NB4 (cell line): Measurements from ENCODE around the gene GALNT18.

Source experiments
- DNase-seq: peaks from one replicate; pipeline ENCODE4 v3.0.0; 2010; ENCODE audit warnings: low read depth
- H3K4me3 ChIP-seq: one replicate; pipeline ENCODE4 v1.5.1; 2011; ENCODE audit warnings: mild to moderate bottlenecking, low read depth, low read length, moderate library complexity
- MYC ChIP-seq: IDR thresholded peaks from 2 replicates; pipeline ENCODE4 v1.6.1; 2011; ENCODE audit warnings: low read depth, low read length
- POLR2A ChIP-seq: IDR thresholded peaks from 2 replicates; pipeline ENCODE4 v1.6.1; 2011; ENCODE audit warnings: mild to moderate bottlenecking; ENCODE audit not compliant: insufficient read length; ENCODE audit errors: extremely low read depth
- TF ChIP-seq, protein P1 (sequence below): IDR thresholded peaks from 2 replicates; pipeline ENCODE4 v1.6.1; 2011; ENCODE audit warnings: low read depth, low read length
- TF ChIP-seq, protein P2 (sequence below): IDR thresholded peaks from one replicate; pipeline ENCODE4 v1.5.1; 2012; ENCODE audit warnings: low read depth, low read length

The GALNT18 gene

DNA sequence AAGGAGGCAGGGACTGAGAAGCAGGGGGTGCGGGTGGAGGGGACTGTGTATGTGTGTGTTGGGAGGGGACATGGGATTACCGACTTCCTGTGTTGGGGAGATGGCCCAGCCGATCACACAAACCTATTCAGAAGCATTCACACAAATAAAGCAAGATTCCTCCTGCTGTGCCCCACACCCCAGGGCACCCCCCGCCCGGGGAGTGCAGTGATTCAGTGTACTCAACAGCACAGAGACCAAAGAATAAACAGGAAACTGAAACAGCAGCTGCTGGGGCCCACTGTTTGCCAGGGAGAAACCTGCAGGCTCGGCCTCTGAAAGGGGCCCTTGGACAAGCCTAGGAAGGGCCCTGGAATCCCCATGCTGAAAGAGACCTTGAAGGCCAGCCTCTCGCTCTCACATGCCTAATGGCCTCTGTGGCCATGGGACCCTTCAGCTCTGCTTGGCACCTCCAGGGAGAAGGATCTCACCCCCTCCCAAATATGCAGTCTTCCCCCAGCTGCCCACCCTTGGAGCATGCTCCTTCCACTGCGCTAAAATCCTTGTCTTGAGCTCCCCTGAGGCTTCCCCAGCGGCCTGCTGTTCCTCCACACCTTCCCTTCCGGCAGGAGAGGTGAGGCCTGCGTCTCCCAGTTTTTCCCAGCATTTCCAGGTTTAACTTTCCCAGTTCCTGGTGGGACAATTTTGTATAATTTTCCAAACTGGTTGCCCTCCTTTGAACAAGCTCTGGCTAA is 341.7 kb downstream of the GALNT18 start:
- no peak for TF ChIP-seq POLR2A
- TF ChIP-seq, protein P1, sequence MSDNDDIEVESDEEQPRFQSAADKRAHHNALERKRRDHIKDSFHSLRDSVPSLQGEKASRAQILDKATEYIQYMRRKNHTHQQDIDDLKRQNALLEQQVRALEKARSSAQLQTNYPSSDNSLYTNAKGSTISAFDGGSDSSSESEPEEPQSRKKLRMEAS, result no peak
- TF ChIP-seq, protein P2, sequence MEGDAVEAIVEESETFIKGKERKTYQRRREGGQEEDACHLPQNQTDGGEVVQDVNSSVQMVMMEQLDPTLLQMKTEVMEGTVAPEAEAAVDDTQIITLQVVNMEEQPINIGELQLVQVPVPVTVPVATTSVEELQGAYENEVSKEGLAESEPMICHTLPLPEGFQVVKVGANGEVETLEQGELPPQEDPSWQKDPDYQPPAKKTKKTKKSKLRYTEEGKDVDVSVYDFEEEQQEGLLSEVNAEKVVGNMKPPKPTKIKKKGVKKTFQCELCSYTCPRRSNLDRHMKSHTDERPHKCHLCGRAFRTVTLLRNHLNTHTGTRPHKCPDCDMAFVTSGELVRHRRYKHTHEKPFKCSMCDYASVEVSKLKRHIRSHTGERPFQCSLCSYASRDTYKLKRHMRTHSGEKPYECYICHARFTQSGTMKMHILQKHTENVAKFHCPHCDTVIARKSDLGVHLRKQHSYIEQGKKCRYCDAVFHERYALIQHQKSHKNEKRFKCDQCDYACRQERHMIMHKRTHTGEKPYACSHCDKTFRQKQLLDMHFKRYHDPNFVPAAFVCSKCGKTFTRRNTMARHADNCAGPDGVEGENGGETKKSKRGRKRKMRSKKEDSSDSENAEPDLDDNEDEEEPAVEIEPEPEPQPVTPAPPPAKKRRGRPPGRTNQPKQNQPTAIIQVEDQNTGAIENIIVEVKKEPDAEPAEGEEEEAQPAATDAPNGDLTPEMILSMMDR, result no peak
- TF ChIP-seq MYC, result no peak
- no peak for DNase-seq
- H3K4me3 ChIP-seq, result no peak overlapping the region

DNA sequence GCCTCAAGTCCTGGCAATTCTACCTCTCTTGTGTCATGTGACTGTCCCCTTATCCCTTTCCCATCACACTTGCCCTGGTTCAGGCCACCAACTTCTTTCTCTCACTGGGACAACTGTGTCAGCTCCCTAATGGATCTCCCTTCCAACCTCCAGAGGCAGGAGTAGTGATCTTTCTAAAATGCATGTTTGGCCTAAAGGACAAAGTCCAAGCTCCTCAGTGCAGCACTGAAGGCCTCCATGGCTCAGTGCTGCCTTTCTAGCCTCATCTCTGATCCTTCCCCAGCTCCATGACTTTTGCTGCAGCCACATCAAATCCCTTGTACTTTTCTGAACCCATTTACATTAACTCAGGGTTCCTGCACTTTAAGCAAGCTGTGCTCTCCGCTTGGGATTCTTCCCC is 349.6 kb downstream of the GALNT18 start:
- TF ChIP-seq, protein P1, result no peak
- TF ChIP-seq POLR2A (no peak), MYC (no peak)
- TF ChIP-seq, protein P2, result no peak
- no peak overlapping the region for H3K4me3 ChIP-seq
- DNase-seq, result no peak

DNA sequence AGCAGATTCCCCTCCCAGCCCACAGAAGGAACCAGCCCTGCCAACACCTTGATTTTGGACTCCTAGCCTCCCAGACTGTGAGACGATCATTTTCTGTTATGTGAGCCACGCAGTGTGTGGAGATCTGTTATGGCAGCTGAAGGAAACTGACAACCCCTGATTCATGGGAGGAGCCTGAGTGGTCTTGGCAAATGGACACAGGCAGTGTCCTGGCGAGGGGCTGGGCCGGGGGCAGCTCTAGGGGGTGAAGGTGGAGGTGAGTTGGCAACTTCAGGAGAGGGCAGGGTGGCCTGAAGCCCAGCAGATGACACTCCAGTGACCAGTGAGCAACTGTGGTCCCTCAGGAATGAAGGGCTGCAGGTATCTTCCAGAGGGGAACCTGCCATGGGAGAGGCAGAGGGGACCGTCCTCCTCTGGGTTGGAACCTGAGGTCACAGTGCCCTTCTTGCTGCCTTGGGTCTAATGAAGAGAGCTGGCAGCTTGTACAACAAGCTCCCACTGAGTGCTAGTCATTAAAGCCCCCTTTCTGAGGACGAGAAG is 351.5 kb downstream of the GALNT18 start:
- DNase-seq, result no peak
- TF ChIP-seq, protein P1, result no peak
- TF ChIP-seq MYC, result no peak
- TF ChIP-seq, protein P2, result no peak
- TF ChIP-seq POLR2A, result no peak
- H3K4me3 ChIP-seq, result no peak overlapping the region

DNA sequence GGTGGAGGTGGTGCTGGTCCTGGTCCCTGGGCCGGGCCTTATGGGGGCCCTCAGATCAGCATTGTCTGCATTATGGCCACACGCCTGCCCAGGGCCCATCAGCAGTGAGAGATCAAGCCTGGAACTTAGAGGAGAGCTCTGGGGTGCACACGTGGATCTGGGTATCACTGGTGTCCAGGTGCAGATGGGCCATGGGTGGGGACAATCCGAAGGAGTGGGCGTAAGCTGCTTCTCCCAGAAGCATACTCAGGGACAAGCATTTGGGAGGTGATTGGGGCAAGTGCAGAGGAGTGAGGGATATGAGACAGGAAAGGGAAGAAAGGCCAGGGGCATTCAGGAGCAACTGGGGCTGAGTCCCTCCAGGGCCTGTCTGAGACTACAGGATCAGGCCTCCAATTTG is 353.1 kb downstream of the GALNT18 start:
- TF ChIP-seq MYC (no peak), POLR2A (no peak)
- TF ChIP-seq, protein P1, result no peak
- TF ChIP-seq, protein P2, result no peak
- no peak for DNase-seq
- no peak overlapping the region for H3K4me3 ChIP-seq

DNA sequence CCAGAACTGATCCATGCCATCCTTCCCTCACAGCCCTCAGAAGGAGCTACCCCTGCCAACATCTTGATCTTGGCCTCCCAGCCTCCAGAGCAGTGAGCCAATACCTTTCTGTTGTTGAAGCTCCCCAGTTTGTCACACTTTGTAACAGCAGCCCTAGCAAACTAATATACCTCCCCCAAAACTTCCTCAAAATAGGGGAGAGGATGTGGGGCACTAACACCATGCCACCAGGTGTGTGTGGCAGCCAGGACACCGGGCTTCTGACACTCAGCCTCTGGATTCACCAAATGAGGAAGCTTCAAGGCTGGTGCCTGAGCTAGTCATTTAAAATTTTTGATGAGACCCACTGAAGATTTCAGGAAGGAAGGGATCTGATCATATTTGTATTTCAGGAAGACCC is 353.7 kb downstream of the GALNT18 start:
- TF ChIP-seq, protein P2, result no peak
- TF ChIP-seq POLR2A, result no peak
- TF ChIP-seq MYC, result no peak
- TF ChIP-seq, protein P1, result no peak
- H3K4me3 ChIP-seq, result no peak overlapping the region
- DNase-seq, result no peak
